ENCODE data around the gene INTS14. TPM values are rescaled to one million over a fixed set of nuclear protein-coding genes. Genes with fewer than 3 reads are reported as not detected.

Gene INTS14
- total RNA-seq, 1 experiment from 2014 or later, result 28.3 TPM

DNA sequence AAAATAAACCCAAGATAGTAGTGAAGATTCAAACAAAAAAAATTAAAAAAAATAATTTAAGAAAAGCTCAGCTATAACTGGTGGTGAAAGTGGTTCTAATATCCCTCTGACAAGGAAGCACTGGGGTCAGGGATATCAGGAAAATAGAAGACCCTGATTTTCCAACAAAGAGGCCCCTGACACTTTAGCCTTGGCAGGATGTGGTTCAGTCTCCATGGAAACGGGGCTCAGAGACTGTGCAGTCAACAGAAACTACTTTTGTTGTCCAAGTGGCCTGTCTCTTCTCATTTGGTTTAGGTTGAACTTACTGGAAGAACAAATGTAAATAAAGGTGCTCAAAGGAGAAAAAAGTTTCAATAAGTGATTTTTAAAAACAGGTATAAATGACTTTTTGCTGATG is 27.2 kb downstream of the INTS14 start:
- H3K27ac Mint-ChIP-seq, result no peak overlapping the region
- no peak overlapping the region for H3K4me3 Mint-ChIP-seq
- ATAC-seq (no peak), DNase-seq (ENCODE audit: low spot score) (no peak)
- H3K27me3 Mint-ChIP-seq (ENCODE audit: low read depth), result no peaks in the 10 kb centered on the region
- H3K36me3 Mint-ChIP-seq, result peaks cover 60% of the 10 kb centered on the region
- ChIA-PET CTCF (no interaction called here), POLR2A (no interaction called here)
- TF ChIP-seq, protein P1, sequence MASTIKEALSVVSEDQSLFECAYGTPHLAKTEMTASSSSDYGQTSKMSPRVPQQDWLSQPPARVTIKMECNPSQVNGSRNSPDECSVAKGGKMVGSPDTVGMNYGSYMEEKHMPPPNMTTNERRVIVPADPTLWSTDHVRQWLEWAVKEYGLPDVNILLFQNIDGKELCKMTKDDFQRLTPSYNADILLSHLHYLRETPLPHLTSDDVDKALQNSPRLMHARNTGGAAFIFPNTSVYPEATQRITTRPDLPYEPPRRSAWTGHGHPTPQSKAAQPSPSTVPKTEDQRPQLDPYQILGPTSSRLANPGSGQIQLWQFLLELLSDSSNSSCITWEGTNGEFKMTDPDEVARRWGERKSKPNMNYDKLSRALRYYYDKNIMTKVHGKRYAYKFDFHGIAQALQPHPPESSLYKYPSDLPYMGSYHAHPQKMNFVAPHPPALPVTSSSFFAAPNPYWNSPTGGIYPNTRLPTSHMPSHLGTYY (CRISPR knock-in tag; IDR thresholded peaks at IDR 0.05), result no peak
- TF ChIP-seq EMX1 (CRISPR knock-in tag; IDR thresholded peaks at IDR 0.05), result no peak
- no peak for TF ChIP-seq NR3C1 (CRISPR knock-in tag; conservative IDR thresholded peaks at IDR 0.05; ENCODE audit: low read depth)
- TF ChIP-seq NFYB (CRISPR knock-in tag; conservative IDR thresholded peaks at IDR 0.05; ENCODE audit: low read depth), result no peak
- TF ChIP-seq, protein P2, sequence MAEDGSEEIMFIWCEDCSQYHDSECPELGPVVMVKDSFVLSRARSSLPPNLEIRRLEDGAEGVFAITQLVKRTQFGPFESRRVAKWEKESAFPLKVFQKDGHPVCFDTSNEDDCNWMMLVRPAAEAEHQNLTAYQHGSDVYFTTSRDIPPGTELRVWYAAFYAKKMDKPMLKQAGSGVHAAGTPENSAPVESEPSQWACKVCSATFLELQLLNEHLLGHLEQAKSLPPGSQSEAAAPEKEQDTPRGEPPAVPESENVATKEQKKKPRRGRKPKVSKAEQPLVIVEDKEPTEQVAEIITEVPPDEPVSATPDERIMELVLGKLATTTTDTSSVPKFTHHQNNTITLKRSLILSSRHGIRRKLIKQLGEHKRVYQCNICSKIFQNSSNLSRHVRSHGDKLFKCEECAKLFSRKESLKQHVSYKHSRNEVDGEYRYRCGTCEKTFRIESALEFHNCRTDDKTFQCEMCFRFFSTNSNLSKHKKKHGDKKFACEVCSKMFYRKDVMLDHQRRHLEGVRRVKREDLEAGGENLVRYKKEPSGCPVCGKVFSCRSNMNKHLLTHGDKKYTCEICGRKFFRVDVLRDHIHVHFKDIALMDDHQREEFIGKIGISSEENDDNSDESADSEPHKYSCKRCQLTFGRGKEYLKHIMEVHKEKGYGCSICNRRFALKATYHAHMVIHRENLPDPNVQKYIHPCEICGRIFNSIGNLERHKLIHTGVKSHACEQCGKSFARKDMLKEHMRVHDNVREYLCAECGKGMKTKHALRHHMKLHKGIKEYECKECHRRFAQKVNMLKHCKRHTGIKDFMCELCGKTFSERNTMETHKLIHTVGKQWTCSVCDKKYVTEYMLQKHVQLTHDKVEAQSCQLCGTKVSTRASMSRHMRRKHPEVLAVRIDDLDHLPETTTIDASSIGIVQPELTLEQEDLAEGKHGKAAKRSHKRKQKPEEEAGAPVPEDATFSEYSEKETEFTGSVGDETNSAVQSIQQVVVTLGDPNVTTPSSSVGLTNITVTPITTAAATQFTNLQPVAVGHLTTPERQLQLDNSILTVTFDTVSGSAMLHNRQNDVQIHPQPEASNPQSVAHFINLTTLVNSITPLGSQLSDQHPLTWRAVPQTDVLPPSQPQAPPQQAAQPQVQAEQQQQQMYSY (CRISPR knock-in tag; IDR thresholded peaks at IDR 0.05), result no peak
- TF ChIP-seq ZNF138 (CRISPR knock-in tag; conservative IDR thresholded peaks at IDR 0.05), result no peak
- no peak for TF ChIP-seq PRRX2 (CRISPR knock-in tag; IDR thresholded peaks at IDR 0.05)
- TF ChIP-seq NFE2L1 (CRISPR knock-in tag; IDR thresholded peaks at IDR 0.05), result no peak
- TF ChIP-seq, protein P3, sequence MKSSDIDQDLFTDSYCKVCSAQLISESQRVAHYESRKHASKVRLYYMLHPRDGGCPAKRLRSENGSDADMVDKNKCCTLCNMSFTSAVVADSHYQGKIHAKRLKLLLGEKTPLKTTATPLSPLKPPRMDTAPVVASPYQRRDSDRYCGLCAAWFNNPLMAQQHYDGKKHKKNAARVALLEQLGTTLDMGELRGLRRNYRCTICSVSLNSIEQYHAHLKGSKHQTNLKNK (CRISPR knock-in tag; IDR thresholded peaks at IDR 0.05), result no peak
- TF ChIP-seq GABPB1 (CRISPR knock-in tag; IDR thresholded peaks at IDR 0.05), result no peak
- no peak for TF ChIP-seq ATF1 (CRISPR knock-in tag; IDR thresholded peaks at IDR 0.05)
- TF ChIP-seq HMGA2 (CRISPR knock-in tag; IDR thresholded peaks at IDR 0.05), result no peak
- peaks cover 10% of the 10 kb centered on the region for H3K4me1 Mint-ChIP-seq
- H3K9me3 Mint-ChIP-seq, result no peaks in the 10 kb centered on the region

DNA sequence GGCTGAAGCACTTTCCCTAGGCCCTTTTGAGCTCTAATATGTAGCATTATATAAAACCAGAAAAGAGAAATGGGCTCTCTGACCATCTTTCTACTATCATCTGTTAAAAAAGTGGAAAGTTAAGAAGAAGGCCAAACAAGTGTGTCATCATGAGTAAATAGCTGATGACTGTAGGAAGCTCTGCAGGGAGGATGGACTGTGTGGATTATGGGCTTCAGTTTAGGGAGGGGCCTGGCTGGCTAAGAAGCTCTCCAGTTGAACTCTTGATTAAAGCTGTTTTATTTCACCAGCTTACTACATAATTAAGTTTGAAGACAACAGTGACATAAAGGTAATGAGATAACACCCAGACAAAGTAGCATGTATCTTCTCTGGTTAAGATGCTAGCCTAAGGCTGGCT is 30.6 kb downstream of the INTS14 start:
- Mint-ChIP-seq H3K4me1 (peaks cover 17% of the 10 kb centered on the region), H3K9me3 (no peaks in the 10 kb centered on the region), H3K36me3 (peaks cover 53% of the 10 kb centered on the region), H3K4me3 (no peak overlapping the region), H3K27ac (no peak overlapping the region), H3K27me3 (ENCODE audit: low read depth) (no peaks in the 10 kb centered on the region)
- no peak for DNase-seq (ENCODE audit: low spot score)
- CTCF ChIA-PET, result interaction anchor here (1.3 kb wide), 1 partner anchor 31 kb away, joined by 3 read pairs; the partner anchor contains the start of gene INTS14
- no peak for ATAC-seq
- POLR2A ChIA-PET, result interaction anchor here (0.5 kb wide), 2 partner anchors 290 to 294 kb away, joined by 4 to 5 read pairs; partner anchors contain the start of gene PARP16
- TF ChIP-seq ATF1 (CRISPR knock-in tag; IDR thresholded peaks at IDR 0.05), result no peak
- TF ChIP-seq, protein P4, sequence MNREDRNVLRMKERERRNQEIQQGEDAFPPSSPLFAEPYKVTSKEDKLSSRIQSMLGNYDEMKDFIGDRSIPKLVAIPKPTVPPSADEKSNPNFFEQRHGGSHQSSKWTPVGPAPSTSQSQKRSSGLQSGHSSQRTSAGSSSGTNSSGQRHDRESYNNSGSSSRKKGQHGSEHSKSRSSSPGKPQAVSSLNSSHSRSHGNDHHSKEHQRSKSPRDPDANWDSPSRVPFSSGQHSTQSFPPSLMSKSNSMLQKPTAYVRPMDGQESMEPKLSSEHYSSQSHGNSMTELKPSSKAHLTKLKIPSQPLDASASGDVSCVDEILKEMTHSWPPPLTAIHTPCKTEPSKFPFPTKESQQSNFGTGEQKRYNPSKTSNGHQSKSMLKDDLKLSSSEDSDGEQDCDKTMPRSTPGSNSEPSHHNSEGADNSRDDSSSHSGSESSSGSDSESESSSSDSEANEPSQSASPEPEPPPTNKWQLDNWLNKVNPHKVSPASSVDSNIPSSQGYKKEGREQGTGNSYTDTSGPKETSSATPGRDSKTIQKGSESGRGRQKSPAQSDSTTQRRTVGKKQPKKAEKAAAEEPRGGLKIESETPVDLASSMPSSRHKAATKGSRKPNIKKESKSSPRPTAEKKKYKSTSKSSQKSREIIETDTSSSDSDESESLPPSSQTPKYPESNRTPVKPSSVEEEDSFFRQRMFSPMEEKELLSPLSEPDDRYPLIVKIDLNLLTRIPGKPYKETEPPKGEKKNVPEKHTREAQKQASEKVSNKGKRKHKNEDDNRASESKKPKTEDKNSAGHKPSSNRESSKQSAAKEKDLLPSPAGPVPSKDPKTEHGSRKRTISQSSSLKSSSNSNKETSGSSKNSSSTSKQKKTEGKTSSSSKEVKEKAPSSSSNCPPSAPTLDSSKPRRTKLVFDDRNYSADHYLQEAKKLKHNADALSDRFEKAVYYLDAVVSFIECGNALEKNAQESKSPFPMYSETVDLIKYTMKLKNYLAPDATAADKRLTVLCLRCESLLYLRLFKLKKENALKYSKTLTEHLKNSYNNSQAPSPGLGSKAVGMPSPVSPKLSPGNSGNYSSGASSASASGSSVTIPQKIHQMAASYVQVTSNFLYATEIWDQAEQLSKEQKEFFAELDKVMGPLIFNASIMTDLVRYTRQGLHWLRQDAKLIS (CRISPR knock-in tag; IDR thresholded peaks at IDR 0.05; ENCODE audit: borderline replicate concordance), result no peak
- TF ChIP-seq, protein P5, sequence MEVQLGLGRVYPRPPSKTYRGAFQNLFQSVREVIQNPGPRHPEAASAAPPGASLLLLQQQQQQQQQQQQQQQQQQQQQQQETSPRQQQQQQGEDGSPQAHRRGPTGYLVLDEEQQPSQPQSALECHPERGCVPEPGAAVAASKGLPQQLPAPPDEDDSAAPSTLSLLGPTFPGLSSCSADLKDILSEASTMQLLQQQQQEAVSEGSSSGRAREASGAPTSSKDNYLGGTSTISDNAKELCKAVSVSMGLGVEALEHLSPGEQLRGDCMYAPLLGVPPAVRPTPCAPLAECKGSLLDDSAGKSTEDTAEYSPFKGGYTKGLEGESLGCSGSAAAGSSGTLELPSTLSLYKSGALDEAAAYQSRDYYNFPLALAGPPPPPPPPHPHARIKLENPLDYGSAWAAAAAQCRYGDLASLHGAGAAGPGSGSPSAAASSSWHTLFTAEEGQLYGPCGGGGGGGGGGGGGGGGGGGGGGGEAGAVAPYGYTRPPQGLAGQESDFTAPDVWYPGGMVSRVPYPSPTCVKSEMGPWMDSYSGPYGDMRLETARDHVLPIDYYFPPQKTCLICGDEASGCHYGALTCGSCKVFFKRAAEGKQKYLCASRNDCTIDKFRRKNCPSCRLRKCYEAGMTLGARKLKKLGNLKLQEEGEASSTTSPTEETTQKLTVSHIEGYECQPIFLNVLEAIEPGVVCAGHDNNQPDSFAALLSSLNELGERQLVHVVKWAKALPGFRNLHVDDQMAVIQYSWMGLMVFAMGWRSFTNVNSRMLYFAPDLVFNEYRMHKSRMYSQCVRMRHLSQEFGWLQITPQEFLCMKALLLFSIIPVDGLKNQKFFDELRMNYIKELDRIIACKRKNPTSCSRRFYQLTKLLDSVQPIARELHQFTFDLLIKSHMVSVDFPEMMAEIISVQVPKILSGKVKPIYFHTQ (CRISPR knock-in tag; IDR thresholded peaks at IDR 0.05), result no peak
- no peak for TF ChIP-seq TEAD4 (CRISPR knock-in tag; IDR thresholded peaks at IDR 0.05)
- no peak for TF ChIP-seq USF2 (CRISPR knock-in tag; IDR thresholded peaks at IDR 0.05)
- TF ChIP-seq NFE2L1 (CRISPR knock-in tag; IDR thresholded peaks at IDR 0.05), result no peak
- TF ChIP-seq OVOL2 (CRISPR knock-in tag; IDR thresholded peaks at IDR 0.05; ENCODE audit: borderline replicate concordance), result no peak
- no peak for TF ChIP-seq ZNF396 (CRISPR knock-in tag; IDR thresholded peaks at IDR 0.05; ENCODE audit: borderline replicate concordance)
- TF ChIP-seq GRHL2 (CRISPR knock-in tag; IDR thresholded peaks at IDR 0.05; ENCODE audit: insufficient replicate concordance, severe bottlenecking), result no peak
